22Rv1 (cell line): Measurements from ENCODE around the gene USP50.

Experiments
- ZFX ChIP-seq: fragments of 450-650 bp; IDR thresholded peaks from 2 replicates; pipeline ENCODE4 v1.6.1; 2017; ENCODE audit warnings: antibody characterized with exemption, borderline replicate concordance
- TF ChIP-seq, protein P1 (sequence below): fragments of 450-650 bp; IDR thresholded peaks from 2 replicates; pipeline ENCODE4 v1.5.1; 2017; ENCODE audit warnings: mild to moderate bottlenecking

DNA sequence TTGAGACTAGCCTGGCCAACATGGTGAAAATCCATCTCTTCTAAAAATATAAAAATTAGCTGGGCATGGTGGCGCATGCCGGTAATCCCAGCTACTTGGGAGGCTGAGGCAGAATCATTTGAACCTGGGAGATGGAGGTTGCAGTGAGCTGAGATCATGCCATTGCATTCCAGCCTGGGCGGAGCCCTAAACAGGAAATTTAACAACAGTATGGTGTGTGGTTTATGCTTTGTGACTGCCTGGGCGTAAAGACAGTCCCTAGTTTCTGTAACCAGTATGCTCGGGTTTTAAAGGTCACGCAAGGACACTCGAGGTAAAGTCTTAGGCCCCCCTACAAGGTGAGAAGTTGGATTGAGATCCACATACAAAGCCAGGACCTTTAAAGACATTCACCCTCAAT lies 43.3 kb downstream of the USP50 start:
- TF ChIP-seq, protein P1, sequence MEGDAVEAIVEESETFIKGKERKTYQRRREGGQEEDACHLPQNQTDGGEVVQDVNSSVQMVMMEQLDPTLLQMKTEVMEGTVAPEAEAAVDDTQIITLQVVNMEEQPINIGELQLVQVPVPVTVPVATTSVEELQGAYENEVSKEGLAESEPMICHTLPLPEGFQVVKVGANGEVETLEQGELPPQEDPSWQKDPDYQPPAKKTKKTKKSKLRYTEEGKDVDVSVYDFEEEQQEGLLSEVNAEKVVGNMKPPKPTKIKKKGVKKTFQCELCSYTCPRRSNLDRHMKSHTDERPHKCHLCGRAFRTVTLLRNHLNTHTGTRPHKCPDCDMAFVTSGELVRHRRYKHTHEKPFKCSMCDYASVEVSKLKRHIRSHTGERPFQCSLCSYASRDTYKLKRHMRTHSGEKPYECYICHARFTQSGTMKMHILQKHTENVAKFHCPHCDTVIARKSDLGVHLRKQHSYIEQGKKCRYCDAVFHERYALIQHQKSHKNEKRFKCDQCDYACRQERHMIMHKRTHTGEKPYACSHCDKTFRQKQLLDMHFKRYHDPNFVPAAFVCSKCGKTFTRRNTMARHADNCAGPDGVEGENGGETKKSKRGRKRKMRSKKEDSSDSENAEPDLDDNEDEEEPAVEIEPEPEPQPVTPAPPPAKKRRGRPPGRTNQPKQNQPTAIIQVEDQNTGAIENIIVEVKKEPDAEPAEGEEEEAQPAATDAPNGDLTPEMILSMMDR, result no peak
- TF ChIP-seq ZFX, result no peak
